Vagina (tissue), 2 donors: ENCODE results near the gene CFAP161. TPM values are rescaled to one million over a fixed set of nuclear protein-coding genes. Genes with fewer than 3 reads are reported as not detected.

ENCODE experiments used
- DNase-seq, 2 donors: peaks; one replicate each; pipeline ENCODE4 v3.0.0-alpha.2; 2017; ENCODE audit errors: extremely low spot score in 2 of 2
- H3K27ac ChIP-seq: fragments of 200-600 bp; sonication (generic); one replicate; pipeline ENCODE4 v1.5.1; 2019
- H3K27me3 ChIP-seq: fragments of 200-600 bp; sonication (generic); one replicate; pipeline ENCODE4 v1.5.1; 2019
- H3K36me3 ChIP-seq, 2 donors: fragments of 200-600 bp; sonication (generic); one replicate each; pipeline ENCODE4 v1.5.1; 2017 to 2019
- H3K4me1 ChIP-seq: fragments of 200-600 bp; sonication (generic); one replicate; pipeline ENCODE4 v1.5.1; 2019
- H3K4me3 ChIP-seq, 2 donors: fragments of 200-600 bp; sonication (generic); 1 replicate in 1 of 2; 2 replicates in 1 of 2; pipeline ENCODE4 v1.5.1; 2016 to 2019
- H3K9me3 ChIP-seq: fragments of 200-600 bp; sonication (generic); one replicate; pipeline ENCODE4 v1.5.1; 2019
- CTCF ChIP-seq, 3 experiments: fragments of 450-650 bp in 2 of 3; fragments of 200-600 bp in 1 of 3; sonication (generic) in 1 of 3; IDR thresholded peaks; one replicate each; pipeline ENCODE4 v1.5.1; 2017 to 2019; ENCODE audit warnings: antibody characterized with exemption in 3 of 3, mild to moderate bottlenecking in 2 of 3, moderate library complexity in 2 of 3
- POLR2A ChIP-seq, 2 donors: fragments of 450-650 bp; IDR thresholded peaks; one replicate each; pipeline ENCODE4 v1.6.1; 2017; ENCODE audit warnings: antibody characterized with exemption in 2 of 2, mild to moderate bottlenecking in 2 of 2, moderate library complexity in 2 of 2
- POLR2AphosphoS5 ChIP-seq, 2 donors: sonication (generic); formaldehyde crosslinking; IDR thresholded peaks; one replicate each; pipeline ENCODE4 v1.9.0; 2017; ENCODE audit warnings: antibody characterized with exemption in 2 of 2, mild to moderate bottlenecking in 2 of 2, low read depth in 1 of 2; ENCODE audit not compliant: insufficient read depth in 1 of 2
- intact Hi-C: fragments of 100-400 bp; cut with DNase I; formaldehyde crosslinking; loops from one replicate; pipeline ENCODE4 v1.15.1; 2023
- total RNA-seq: library from RNA; depleted of rRNA; stranded (reverse); fragments of >200 nt; gene quantifications from one replicate; pipeline ENCODE4 v1.2.3, GENCODE V29; 2016

The CFAP161 gene
- total RNA-seq, 1 donor from 2014 or later: 8.6 TPM

- Histone ChIP-seq H3K27ac (no peak overlapping the region), H3K36me3 (no peaks in the 10 kb centered on the region), H3K4me3 (no peak overlapping the region), H3K27me3 (no peaks in the 10 kb centered on the region), H3K4me1 (no peaks in the 10 kb centered on the region), H3K9me3 (no peaks in the 10 kb centered on the region)
- no peak for DNase-seq
- intact Hi-C loops: no loop called here
- TF ChIP-seq POLR2AphosphoS5 (IDR thresholded peaks at IDR 0.05; ENCODE audit: insufficient read depth in 1 of 2, low read depth in 1 of 2): no peak
- TF ChIP-seq POLR2A (IDR thresholded peaks at IDR 0.05): no peak
- TF ChIP-seq CTCF (IDR thresholded peaks at IDR 0.05): no peak
Observed at GRCh38 chr15:81098861-81099651, 35.0 kb upstream of the CFAP161 start.

GRCh38 chr15:81101894-81102815 is 31.9 kb upstream of the CFAP161 start:
- Histone ChIP-seq H3K4me3 (no peak overlapping the region), H3K27ac (no peak overlapping the region), H3K27me3 (no peaks in the 10 kb centered on the region), H3K36me3 (no peaks in the 10 kb centered on the region), H3K9me3 (no peaks in the 10 kb centered on the region), H3K4me1 (no peaks in the 10 kb centered on the region)
- TF ChIP-seq CTCF (IDR thresholded peaks at IDR 0.05): no peak
- no peak for TF ChIP-seq POLR2A (IDR thresholded peaks at IDR 0.05)
- no peak for TF ChIP-seq POLR2AphosphoS5 (IDR thresholded peaks at IDR 0.05; ENCODE audit: insufficient read depth in 1 of 2, low read depth in 1 of 2)
- DNase-seq: no peak
- intact Hi-C loops: no loop called here

GRCh38 chr15:81103857-81104256 is 30.2 kb upstream of the CFAP161 start:
- Histone ChIP-seq H3K4me3 (no peak overlapping the region), H3K27ac (no peak overlapping the region), H3K27me3 (no peaks in the 10 kb centered on the region), H3K9me3 (no peaks in the 10 kb centered on the region), H3K4me1 (no peaks in the 10 kb centered on the region), H3K36me3 (no peaks in the 10 kb centered on the region)
- DNase-seq: no peak
- intact Hi-C loops: no loop called here
- TF ChIP-seq POLR2A (IDR thresholded peaks at IDR 0.05) (no peak), CTCF (IDR thresholded peaks at IDR 0.05) (no peak), POLR2AphosphoS5 (IDR thresholded peaks at IDR 0.05; ENCODE audit: insufficient read depth in 1 of 2, low read depth in 1 of 2) (no peak)

- Histone ChIP-seq H3K27me3 (no peaks in the 10 kb centered on the region), H3K4me1 (no peaks in the 10 kb centered on the region), H3K36me3 (no peaks in the 10 kb centered on the region), H3K9me3 (no peaks in the 10 kb centered on the region), H3K4me3 (no peak overlapping the region), H3K27ac (no peak overlapping the region)
- TF ChIP-seq CTCF (IDR thresholded peaks at IDR 0.05): no peak
- TF ChIP-seq POLR2AphosphoS5 (IDR thresholded peaks at IDR 0.05; ENCODE audit: insufficient read depth in 1 of 2, low read depth in 1 of 2): no peak
- TF ChIP-seq POLR2A (IDR thresholded peaks at IDR 0.05): no peak
- intact Hi-C loops: loop anchor here (5.0 kb wide), 1 partner anchor 162 kb away; no protein-coding TSS in a partner anchor
- DNase-seq: no peak
Observed at GRCh38 chr15:81105545-81105944, 28.5 kb upstream of the CFAP161 start.
